NOMO-1 treated with DMSO at 0.1 percent for 48 hours (cell line): Measurements from ENCODE around the gene CD209.
"Not testable (repeated sequence)": the region's sequence is repeated elsewhere in the genome, so short reads cannot be mapped to it uniquely, and the experiment has no call there.

ENCODE experiments used
- DNase-seq: peaks from one replicate; lab custom pipeline; 2025; ENCODE audit not compliant: unreplicated experiment; lab: John Stamatoyannopoulos, UW

Gene CD209

DNA sequence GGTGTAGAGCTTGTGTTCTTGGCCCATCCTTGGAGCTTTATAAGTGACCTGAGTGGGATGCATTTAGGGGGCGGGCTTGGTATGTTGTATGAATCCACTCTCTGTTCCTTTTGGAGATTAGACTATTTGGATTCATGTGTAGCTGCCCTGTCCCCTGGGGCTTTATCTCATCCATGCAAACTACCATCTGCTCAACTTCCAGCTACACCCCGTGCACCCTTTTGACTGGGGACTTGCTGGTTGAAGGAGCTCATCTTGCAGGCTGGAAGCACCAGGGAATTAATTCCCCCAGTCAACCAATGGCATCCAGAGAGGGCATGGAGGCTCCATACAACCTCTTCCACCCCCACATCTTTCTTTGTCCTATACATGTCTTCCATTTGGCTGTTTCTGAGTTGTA lies 21.8 kb upstream of the CD209 start:
- no peak for DNase-seq

DNA sequence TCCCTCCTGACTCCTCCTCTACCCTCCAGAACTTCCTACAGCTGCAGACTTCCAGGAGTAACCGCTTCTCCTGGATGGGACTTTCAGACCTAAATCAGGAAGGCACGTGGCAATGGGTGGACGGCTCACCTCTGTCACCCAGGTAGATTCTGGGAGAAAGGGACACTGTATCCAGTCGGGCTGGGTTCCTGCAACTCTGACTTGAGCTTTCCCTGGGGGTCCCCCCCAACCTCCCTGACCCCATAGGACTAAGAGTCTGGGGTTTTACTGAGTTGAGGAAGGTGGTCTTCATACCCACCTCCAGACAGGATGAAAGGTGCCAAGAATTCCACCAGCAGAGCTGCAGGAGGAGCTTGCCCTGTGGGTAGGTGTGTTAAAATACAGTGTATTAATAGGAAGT lies 20.2 kb upstream of the CD209 start:
- no peak for DNase-seq

DNA sequence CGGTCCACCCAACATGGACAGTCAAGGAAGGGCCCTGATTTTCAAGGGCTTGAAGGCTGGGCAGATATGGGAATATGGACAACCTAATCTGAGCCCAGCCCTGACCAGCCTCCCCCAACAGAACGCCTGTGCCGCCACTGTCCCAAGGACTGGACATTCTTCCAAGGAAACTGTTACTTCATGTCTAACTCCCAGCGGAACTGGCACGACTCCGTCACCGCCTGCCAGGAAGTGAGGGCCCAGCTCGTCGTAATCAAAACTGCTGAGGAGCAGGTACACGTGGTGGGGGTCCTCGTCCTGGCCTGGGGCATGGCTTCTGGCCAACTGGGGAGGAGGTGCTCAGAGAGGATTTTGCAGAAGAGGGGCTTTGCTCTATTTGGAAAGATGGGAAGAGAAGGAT lies 19.2 kb upstream of the CD209 start:
- DNase-seq: no peak

DNA sequence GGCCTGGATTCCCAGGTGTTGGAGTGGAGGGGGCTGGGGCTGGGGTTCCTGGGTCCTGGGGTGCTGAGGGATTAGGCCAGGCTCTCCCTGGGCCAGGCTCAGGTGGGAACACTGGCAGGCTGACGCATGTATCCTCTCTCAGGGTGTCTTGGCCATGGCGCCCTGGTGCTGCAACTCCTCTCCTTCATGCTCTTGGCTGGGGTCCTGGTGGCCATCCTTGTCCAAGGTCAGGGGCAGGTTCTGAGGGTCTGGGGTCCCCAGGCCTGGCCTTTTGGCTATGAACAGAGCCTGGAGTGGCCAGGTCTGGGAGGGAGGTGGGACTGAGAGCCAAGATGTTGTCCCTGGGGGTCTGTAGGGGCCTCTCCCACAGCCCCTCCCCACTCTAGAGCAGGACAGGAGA lies 17.7 kb upstream of the CD209 start:
- DNase-seq: not testable (repeated sequence)

DNA sequence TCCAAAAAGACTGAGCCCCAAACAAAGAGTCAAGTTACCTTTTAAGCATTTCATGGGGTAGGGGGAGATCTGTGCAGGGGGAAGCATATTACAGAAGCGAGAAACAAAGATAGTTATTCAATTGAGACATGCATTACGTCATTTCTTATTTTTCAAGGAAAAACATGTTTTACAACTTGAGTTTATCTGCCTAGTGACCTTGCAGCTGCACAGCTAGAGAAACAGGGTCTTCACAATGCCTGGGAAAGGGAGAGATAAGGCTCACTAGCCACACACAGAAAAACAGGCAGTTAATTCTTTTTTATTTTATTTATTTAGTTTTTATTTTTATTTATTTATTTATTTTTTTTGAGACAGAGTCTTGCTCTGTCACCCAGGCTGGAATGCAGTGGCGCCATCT lies 16.8 kb upstream of the CD209 start:
- DNase-seq: not testable (repeated sequence)

DNA sequence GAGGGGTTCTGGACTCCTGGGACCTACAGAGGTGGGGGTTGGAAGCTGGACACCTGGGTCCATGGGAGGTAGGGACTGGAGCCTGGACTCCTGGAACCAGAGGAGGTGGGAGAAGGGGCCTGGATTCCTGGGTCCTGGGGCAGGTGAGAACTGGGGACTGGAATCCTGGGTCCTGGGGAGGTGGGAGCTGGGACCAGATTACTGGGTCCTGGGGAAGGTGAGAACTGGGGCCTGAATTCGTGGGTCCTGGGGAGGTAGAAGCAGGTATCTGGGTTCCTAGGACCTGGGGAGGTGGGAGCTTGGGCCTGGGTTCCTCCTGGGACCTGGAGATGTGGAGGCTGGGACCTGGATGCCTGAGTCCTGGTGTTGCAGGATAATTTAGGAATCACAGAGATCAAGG lies 16.4 kb upstream of the CD209 start:
- no peak for DNase-seq

DNA sequence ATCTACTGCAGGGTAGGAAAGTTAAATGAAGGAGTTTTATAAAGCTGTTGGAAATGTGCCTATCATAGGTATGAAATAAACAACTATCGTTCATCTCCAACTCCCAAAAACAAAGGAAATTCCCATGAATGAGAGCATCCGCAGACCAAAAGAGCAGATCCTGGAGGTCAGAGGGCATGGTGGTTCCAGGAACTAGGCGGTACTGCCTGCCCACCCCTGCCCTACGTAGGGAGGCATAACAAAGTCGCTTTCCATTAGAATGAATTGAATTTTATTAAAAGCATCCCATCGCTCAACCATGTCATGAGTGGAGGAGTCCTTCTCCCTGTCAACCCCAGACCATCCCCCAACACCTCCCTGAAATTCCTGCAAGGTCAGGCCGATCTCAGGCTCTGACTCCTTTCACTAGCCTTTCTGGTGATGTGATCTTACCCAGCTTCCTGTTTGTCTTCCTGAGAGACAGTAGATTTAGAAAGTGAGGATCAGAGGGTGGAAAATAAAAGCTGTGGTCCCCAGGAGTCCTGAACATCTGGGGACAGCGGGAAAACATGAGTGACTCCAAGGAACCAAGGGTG lies 15.5 kb upstream of the CD209 start, which contains the start of gene CLEC4M:
Gene CLEC4M, plus strand, starts transcription at position 525 of the 575 bp plus-strand sequence. Its CDS starts 24 bp downstream, at position 549.
- no peak for DNase-seq

DNA sequence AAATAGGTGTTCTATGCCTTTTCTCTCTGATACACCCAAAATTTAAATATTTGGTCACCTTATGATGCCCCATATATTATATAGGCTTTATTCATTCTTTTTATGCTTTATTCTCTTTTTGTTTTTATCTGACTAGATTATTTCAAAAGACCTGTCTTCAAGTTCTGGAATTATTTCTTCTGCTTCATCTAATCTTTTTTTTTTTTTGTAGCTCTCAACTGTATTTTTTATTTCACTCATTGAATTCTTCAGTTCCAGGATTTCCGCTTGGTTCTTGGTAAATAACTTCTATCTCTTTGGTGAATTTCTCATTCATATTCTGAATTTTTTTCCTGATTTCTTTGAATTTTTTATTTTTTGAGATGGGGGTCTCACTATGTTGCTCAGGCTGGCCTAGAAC lies 11.8 kb upstream of the CD209 start:
- no peak for DNase-seq

DNA sequence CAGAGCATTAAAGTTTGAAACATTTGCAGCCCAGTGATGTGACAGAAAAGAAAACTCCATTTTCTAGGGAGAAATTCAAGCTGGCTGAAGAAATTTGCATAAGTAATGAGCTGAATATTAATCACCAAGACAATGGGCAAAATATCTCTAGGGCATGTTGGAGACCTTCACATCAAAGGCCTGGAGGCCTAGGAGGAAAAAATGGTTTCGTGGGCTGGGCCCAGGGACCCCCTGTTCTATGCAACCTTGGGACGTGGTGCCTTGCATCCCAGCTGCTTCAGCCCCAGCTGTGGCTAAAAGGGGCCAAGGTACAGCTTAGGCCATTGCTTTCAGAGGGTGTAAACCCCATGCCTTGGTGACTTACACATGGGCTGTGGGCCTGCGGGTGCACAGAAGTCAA lies 10.0 kb upstream of the CD209 start:
- no peak for DNase-seq

DNA sequence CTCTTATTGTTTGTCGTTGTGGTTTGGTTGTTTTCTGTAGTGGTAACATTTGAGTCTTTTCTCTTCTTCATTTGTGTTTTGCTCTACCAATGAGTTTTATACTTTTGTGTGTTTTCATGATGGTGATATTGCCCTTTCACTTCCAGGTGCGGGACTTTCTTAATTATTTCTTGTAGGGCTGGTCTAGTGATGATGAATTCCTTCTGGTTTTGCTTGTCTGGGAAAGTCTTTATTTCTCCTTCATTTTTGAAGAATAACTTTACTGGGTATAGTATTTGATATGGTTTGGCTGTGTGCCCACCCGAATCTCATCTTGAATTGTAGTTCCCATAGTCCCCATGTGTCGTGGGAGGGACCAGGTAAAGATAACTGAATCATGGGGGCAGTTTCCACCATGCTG lies 8.9 kb upstream of the CD209 start:
- no peak for DNase-seq

DNA sequence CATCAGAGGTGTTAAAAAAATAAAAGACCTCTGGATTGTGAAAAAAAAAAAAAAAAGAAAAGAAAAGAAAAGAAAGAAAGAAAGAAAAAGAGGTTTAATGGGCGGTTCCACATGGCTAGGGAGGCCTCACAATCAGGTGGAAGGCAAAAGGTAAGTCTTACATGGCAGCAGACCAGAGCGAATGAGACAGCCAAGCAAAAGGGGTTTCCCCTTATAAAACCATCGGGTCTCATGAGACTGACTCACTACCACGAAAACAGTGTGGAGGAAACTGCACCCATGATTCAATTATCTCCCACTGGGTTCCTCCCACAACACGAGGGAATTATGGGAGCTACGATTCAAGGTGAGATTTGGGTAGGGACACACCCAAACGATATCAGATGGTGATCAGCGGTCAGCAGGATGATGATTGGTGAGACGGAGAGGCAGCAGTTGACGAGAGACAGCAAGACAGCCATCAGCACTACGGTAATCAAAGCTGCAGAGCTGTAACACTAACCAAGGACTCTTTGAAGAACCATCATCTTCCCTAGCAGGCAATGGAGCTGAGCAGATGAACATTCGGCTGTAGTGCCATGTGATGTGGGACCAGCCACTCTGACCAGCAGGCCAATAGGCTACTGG lies 3.9 kb upstream of the CD209 start:
- DNase-seq: no peak

DNA sequence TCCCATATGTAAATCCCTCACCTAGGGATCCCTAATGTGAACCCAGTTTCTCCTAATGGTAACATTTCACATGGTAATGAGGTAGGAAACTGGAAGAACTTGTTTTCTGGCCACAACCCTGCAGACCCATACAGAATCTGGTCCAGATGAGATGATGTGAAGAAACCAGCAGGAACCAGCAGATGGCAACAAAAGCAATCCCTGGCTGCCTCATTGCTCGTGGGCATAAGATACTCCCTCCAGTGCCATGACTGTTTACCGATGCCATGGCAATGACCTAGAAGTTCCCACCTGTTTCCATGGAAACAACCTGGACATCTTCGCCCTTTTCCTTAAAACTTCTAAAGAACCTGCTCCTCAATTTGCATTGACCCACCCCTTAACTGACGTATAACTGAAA lies 1.4 kb upstream of the CD209 start:
- peak; percentile 6 for DNase-seq

DNA sequence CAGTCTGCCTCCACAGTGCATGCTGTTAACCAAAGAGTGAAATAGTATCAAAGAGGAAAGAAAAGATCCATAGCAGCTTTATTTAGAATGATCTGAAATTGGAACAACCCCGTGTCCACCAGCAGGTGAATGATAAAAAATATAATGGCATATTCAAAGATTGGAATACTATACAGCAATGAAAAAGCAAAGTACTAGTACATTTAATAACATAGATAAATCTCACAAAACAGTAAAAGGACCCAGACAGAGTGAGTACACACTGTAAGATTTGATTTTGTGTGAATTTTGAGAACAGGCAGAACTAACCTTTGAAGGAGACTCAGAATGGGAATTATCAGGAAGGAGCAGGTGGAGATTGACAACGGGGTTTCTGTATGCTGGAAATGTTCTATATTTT lies 837 bp upstream of the CD209 start:
- DNase-seq: no peak

DNA sequence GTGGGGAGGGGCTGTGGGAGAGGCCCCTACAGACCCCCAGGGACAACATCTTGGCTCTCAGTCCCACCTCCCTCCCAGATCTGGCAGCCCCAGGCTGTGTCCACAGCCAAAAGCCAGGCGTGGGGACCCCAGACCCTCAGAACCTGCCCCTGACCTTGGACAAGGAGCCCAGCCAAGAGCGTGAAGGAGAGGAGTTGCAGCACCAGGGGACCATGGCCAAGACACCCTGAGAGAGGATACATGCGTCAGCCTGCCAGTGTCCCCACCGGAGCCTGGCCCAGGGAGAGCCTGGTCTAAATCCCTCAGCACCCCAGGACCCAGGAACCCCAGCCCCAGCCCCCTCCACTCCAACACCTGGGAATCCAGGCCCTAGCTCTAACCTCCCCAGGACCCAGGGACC lies 1.0 kb downstream of the CD209 start:
- DNase-seq: not testable (repeated sequence)

DNA sequence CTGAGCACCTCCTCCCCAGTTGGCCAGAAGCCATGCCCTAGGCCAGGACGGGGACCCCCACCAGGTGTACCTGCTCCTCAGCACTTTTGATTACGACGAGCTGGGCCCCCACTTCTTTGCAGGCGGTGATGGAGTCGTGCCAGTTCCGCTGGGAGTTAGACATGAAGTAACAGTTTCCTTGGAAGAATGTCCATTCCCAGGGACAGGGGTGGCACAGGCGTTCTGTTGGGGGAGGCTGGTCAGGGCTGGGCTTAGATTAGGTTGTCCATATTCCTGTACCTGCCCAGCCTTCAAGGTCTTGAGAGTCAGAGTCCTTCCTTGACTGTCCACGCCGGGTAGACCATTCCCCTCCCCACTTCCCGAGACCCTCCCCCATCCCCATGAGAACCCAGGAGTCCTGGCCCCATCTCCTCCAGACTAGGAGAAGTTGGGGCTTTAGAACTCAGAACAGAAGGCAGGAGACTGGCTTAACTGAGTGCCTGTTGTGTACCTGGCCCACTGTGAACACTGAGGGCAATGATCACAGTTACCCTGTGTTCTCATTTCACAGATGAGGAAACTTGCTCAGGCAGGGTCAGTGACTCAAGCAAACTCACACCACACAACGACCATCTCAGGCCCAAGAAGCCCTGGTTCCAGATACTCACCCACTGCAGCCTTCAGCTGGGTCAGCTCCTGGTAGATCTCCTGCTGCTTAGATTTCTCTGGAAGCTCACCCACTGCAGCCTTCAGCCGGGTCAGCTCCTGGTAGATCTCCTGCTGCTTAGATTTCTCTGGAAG lies 2.3 kb downstream of the CD209 start:
- DNase-seq: no peak

DNA sequence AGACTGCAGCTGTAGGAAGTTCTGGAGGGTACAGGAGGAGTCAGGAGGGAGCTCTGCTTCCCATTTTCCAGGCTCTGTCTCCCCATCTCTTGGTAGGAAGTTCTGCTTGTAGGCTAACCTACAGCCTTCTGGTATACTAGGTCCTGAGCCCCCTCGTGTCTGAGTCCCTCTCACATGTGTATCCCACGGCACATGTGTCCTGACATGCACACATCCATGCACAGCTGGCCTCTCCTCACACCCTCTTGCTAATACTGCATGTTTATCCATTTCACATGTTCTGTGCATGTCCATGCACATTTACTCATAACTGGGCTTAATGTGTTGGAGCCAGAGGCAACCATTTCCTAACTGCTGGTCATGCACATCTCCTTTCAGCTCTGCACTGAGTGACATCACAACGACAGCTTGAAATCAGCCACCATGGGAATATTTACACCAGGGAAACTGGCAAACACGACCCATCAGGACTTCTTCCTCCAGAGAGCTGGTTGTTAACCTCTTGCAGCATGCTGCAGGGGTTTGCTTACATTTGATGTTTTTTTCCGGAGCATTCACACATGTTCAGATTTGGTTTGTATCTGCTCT lies 3.0 kb downstream of the CD209 start:
- DNase-seq: no peak

DNA sequence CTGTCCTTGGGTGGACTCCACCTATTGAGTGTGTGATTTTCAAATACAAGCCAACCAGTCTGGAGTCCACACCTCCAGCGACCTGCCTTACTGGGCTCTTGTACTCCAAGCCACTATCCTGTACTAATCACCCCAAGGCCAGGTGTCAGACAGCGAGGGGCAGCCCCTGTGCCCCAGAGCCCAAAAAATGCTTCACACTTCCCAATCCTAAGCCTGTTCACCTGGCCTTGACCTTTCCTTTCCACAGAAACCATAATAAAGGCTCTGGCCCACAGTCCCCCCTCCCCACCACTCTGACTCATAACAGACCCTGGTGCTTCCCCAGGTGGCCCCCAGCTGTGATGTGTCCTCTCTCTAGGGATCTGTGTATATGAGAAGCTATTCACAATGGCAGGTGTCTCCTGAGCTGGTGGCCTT lies 3.9 kb downstream of the CD209 start:
- no peak for DNase-seq

DNA sequence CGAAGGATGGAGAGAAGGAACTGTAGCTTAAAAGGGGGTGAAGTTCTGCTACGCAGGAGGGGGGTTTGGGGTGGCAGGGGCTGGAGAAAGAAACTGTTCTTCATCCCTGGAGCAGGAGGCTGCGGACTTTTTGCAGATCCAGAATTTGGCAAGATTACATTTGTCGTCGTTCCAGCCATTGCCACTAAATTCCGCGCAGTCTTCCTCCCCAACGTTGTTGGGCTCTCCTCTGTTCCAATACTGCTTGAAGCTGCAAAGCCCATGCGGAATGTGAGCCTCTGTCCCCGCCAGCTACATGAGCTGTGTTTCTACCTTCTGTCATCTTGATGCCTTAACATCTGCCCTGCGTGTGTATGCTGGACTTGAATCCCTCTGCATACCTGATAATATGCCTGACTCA lies 4.3 kb downstream of the CD209 start:
- no peak for DNase-seq

DNA sequence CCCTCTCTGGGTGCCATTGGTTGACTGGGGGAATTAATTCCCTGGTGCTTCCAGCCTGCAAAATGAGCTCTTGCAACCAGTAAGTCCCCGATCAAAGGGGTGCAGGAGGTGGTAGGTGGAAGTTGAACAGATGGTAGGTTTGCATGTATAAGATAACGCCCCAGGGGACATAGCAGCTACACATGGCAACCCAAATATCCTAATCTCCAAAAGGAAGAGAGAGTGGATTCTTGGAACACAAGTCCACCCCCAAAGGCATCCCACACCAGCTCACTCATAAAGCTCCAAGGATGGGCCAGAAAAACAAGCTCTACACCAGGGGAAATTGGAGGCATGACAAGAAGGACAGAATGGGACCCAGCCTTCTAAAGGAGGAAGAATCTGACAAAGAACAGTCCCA lies 4.8 kb downstream of the CD209 start:
- DNase-seq: no peak

DNA sequence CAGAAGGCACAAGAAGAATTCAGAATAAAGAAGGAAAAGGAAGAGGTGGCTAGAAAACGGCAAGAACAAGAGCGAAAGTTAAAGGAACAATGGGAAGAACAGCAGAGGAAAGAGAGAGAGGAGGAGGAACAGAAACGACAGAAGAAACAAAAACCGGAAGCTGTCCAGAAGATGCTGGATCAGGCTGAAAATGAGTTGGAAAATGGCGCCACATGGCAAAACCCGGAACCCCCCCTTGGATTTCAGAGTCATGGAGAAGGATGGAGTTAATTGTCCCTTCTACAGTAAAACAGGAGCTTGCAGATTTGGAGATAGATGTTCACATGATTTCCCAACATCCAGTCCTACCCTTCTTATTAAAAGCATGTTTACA lies 6.7 kb downstream of the CD209 start:
- peak; percentile 45 for DNase-seq

DNA sequence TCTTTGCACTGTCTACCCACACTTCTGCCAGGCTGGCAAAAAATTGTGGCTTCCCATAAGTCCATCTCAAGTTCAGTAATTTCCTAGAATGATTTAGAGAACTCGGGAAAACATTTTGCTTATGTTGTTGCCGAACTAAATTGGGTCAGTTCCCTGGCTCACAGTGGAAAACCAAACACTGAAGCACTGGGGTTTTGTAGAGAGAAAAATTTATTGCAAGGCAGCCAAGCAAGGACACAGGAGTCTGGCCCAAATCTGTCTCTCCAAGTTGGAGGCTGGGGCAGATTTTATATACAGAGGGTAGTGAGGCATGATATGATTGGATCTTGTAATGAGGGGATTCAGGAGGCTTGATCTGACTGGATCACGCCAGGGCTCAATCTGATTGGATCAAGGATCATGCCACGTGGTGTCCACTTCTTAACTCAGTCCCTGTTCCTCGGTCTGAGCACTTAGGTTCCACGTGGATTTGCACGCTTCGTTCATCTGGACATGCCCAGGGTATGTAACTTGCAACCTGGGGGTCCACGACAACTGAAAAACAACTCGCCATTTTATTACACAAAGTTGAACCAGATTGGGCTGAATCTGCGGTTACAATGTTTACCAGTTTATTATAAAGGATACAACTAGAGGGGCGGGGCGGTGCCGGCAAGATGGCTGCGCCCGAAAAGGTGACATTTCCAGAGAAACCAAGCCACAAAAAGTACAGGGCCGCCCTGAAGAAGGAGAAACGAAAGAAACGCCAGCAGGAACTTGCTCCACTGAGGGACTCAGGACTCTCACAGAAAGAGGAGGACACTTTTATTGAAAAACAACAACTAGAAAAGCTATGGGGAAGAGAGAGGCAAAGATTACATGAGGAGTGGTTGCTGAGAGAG lies 7.3 kb downstream of the CD209 start:
- peak; percentile 45 for DNase-seq
